Measurements from ENCODE around the gene NTPCR.

- TF ChIP-seq CTCF (conservative IDR thresholded peaks at IDR 0.05) (no peak), ZFX (IDR thresholded peaks at IDR 0.05) (no peak)
Measured at GRCh38 chr1:233033361-233033760, 83.0 kb downstream of the NTPCR start.

Measured in C4-2B (cell line).